Measurements from ENCODE around the gene DKKL1. TPM values are rescaled to one million over a fixed set of nuclear protein-coding genes. Genes with fewer than 3 reads are reported as not detected.

Gene DKKL1
- total RNA-seq, 4 donors from 2014 or later, result 2.2 TPM; not detected in 3

GRCh38 chr19:49378512-49378911 is 14.8 kb downstream of the DKKL1 start:
- Histone ChIP-seq H3K9me3 (peaks cover 3 to 6% of the 10 kb centered on the region in 2 donors), H3K27me3 (peaks cover 11% of the 10 kb centered on the region), H3K4me1 (no peaks in the 10 kb centered on the region), H3K27ac (no peak overlapping the region), H3K4me3 (no peak overlapping the region), H3K36me3 (no peaks in the 10 kb centered on the region)
- in situ Hi-C loops (cut with MboI; ENCODE audit: low pct_ligation_motif_present in 1 of 4, low pct_unique_long_range_greater_than_20kb in 1 of 4, low sequenced_read_pairs in 3 of 4), result no loop called here
- intact Hi-C loops (cut with DNase I; ENCODE audit: low total_unique reads), result no loop called here
- TF ChIP-seq EP300 (IDR thresholded peaks at IDR 0.05; ENCODE audit: low read depth) (no peak), POLR2AphosphoS5 (IDR thresholded peaks at IDR 0.05) (no peak), CTCF (IDR thresholded peaks at IDR 0.05) (no peak), POLR2A (IDR thresholded peaks at IDR 0.05) (no peak)
- WGBS, 2 donors (ENCODE audit: low coverage in 1 of 2), result 70 to 72% methylated on average over 3 of the region's 3 CpGs
- DNase-seq, result no peak

DNA sequence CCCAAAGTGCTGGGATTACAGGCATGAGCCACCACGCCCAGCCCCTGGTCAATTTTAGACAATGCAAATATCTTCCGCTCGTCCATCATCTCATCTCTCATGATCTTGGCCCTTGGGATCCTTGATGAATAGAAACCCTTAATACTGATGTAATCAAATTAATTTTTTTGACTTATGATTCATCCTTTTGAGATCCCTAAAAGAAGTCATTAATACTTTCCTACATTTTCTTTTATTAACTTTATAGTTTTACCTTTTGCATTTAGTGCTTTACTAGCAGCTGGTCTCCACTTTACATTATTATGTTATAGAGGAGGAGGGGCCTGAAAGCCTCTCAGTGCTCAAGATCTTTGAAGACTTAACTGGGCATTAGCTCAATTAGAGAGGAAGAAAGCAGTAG is 16.7 kb downstream of the DKKL1 start:
- WGBS, 2 donors (ENCODE audit: low coverage in 1 of 2), result 87 to 89% methylated on average over 2 to 3 of the region's 3 CpGs
- no peak overlapping the region for H3K27ac ChIP-seq
- intact Hi-C loops (cut with DNase I; ENCODE audit: low total_unique reads), result no loop called here
- no peaks in the 10 kb centered on the region for H3K36me3 ChIP-seq
- H3K4me3 ChIP-seq, result no peak overlapping the region
- DNase-seq, result no peak
- in situ Hi-C loops (cut with MboI; ENCODE audit: low pct_ligation_motif_present in 1 of 4, low pct_unique_long_range_greater_than_20kb in 1 of 4, low sequenced_read_pairs in 3 of 4), result no loop called here
- TF ChIP-seq POLR2A (IDR thresholded peaks at IDR 0.05) (no peak), CTCF (IDR thresholded peaks at IDR 0.05) (no peak), EP300 (IDR thresholded peaks at IDR 0.05; ENCODE audit: low read depth) (no peak), POLR2AphosphoS5 (IDR thresholded peaks at IDR 0.05) (no peak)
- H3K27me3 ChIP-seq, result peaks cover 11% of the 10 kb centered on the region
- H3K4me1 ChIP-seq, result no peaks in the 10 kb centered on the region
- peaks cover 3 to 6% of the 10 kb centered on the region in 2 donors for H3K9me3 ChIP-seq

DNA sequence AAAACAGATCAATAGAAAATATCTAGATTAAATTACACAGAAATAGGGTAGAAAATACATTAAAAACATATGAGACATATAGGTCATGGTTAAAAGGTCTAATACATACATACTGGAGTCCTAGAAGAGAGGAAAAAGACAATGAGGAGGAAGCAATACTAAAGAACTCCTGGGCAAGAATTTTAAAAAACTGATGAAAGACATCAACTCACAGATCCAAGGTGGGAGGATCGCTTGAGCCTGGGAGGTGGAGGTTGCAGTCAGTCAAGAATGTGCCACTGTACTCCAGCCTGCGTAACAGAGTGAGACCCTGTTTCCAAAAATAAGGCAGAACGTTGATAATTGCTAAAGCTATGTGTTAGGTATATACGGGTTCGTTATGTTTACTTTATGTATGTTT is 19.0 kb downstream of the DKKL1 start:
- DNase-seq, result no peak
- TF ChIP-seq POLR2AphosphoS5 (IDR thresholded peaks at IDR 0.05) (no peak), CTCF (IDR thresholded peaks at IDR 0.05) (no peak), POLR2A (IDR thresholded peaks at IDR 0.05) (no peak), EP300 (IDR thresholded peaks at IDR 0.05; ENCODE audit: low read depth) (no peak)
- intact Hi-C loops (cut with DNase I; ENCODE audit: low total_unique reads), result no loop called here
- Histone ChIP-seq H3K27me3 (peaks cover 11% of the 10 kb centered on the region), H3K4me1 (no peaks in the 10 kb centered on the region), H3K4me3 (no peak overlapping the region), H3K9me3 (peaks cover 3 to 6% of the 10 kb centered on the region in 2 donors), H3K27ac (no peak overlapping the region), H3K36me3 (no peaks in the 10 kb centered on the region)
- in situ Hi-C loops (cut with MboI; ENCODE audit: low pct_ligation_motif_present in 1 of 4, low pct_unique_long_range_greater_than_20kb in 1 of 4, low sequenced_read_pairs in 3 of 4), result no loop called here
- 87% methylated on average over 5 of the region's 5 CpGs for WGBS, 2 donors (ENCODE audit: low coverage in 1 of 2)

- H3K36me3 ChIP-seq, result no peaks in the 10 kb centered on the region
- no peaks in the 10 kb centered on the region for H3K4me1 ChIP-seq
- DNase-seq, result no peak
- in situ Hi-C loops (cut with MboI; ENCODE audit: low pct_ligation_motif_present in 1 of 4, low pct_unique_long_range_greater_than_20kb in 1 of 4, low sequenced_read_pairs in 3 of 4), result no loop called here
- intact Hi-C loops (cut with DNase I; ENCODE audit: low total_unique reads), result no loop called here
- H3K9me3 ChIP-seq, result peaks cover 3 to 6% of the 10 kb centered on the region in 2 donors
- H3K27ac ChIP-seq, result no peak overlapping the region
- H3K27me3 ChIP-seq, result peaks cover 11% of the 10 kb centered on the region
- WGBS, 2 donors (ENCODE audit: low coverage in 1 of 2), result 0 to 75% methylated on average over 1 of the region's 1 CpG
- no peak for TF ChIP-seq POLR2A (IDR thresholded peaks at IDR 0.05)
- no peak for TF ChIP-seq CTCF (IDR thresholded peaks at IDR 0.05)
- TF ChIP-seq EP300 (IDR thresholded peaks at IDR 0.05; ENCODE audit: low read depth), result no peak
- no peak for TF ChIP-seq POLR2AphosphoS5 (IDR thresholded peaks at IDR 0.05)
- no peak overlapping the region for H3K4me3 ChIP-seq
These were observed 19.9 kb downstream of the DKKL1 start for GRCh38 chr19:49383599-49383998.

Measured in transverse colon (tissue), 4 donors.